GM21786 (cell line): ENCODE measurements around the gene LCE7A.

Source experiments
- ATAC-seq: cut with Tn5 transposase; IDR thresholded peaks from one replicate; pipeline ENCODE4 v1.9.1; 2021; ENCODE audit not compliant: unreplicated experiment

Gene LCE7A

DNA sequence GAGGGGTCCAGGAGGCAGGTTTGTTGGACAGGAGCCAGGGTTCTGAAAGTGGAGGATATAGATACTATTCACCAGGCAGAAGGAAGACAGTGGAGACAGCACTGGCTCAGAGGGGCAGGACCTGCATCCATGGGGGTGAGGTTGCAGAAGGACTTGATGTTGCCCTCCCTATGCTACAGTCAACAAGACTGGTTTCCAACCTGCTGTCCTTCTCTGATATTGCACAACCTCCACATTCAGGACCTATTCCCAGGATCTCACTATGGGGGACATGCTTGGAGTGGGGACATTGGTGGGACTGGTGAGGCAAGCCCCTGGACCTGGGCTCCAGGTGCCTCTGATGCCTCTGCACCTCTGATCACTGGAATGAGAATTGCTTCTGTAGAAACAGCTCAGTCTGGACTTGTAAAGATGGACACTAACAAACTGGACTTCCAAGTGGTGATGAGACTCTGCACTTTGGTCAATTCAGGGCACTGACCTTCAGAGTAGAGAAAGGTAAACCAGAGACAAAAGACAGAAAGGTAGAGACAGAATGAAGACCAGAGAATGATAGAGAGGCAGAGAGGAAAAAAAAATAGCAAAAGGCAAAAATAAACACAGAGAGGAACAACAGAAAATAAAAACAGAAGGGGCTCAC, 19.9 kb downstream of the LCE7A start:
- ATAC-seq: no peak

DNA sequence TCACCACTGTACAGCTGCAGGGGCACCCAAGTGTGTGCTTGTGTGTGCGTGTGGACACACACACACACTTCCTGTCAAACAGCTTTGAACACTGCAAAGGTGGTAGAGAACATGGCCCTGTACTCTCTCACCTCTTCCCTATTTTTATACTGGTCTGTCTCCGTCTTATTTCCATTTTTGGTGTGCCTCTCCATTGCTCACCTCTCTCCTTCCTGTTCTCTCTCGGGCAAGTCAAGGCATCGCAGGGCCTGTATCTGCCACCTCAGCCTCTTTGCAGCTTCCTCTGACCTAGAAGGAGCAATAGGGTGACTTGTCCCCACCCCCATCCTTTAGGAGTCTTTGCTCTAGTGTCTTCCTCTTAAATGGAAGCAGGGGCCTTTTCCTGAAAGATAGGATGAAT, 20.5 kb downstream of the LCE7A start:
- ATAC-seq: no peak

DNA sequence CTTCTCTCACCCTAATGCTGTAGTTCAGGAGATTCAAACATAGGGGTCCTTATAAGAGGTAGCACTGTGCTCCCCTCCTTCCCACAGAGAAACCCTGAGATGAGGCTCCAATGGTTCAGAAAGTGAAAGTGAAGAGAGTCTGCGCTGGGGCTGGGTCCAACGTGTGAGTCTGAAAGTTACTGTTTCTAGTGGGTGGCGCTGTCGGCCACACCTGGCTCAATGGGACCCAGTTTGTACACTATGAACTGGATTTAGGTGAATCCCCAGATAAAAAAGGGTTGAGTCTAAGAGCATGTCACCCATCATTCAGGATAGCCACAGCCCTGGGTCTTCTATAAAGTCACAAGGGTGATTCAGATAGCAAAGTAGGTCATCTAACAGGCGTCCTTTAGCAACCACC, 21.1 kb downstream of the LCE7A start:
- peak; percentile 65 for ATAC-seq

DNA sequence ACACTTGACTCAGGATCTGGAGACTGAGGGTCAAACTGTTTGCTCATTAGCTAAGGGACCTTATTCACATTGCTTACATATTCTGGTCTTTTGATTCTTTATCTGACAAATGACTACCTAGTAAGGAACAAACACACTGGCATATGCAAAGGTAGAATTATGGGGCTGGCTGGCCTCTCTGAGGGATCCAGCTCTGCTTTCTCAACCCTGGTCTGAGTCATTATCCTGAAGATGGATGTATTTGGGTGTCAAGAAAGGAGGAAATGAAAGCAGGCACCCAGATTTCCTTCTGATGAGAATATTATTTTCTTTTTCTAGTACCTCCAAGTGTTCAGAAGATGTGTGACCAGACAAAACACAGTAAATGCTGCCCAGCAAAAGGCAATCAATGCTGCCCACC, 24.3 kb downstream of the LCE7A start:
- ATAC-seq: no peak

DNA sequence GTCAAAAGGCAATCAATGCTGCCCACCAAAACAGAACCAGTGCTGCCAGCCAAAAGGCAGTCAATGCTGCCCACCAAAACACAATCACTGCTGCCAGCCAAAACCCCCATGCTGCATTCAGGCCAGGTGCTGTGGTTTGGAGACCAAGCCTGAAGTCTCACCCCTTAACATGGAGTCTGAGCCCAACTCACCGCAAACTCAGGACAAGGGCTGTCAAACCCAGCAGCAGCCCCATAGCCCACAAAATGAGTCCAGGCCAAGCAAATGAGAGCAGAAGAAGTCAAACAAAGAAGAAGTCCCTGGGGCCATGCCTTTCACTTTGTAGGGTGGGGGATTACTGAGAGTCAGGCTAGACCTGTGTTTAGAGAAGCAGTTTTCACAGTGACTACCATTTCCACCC, 24.7 kb downstream of the LCE7A start:
- ATAC-seq: no peak

DNA sequence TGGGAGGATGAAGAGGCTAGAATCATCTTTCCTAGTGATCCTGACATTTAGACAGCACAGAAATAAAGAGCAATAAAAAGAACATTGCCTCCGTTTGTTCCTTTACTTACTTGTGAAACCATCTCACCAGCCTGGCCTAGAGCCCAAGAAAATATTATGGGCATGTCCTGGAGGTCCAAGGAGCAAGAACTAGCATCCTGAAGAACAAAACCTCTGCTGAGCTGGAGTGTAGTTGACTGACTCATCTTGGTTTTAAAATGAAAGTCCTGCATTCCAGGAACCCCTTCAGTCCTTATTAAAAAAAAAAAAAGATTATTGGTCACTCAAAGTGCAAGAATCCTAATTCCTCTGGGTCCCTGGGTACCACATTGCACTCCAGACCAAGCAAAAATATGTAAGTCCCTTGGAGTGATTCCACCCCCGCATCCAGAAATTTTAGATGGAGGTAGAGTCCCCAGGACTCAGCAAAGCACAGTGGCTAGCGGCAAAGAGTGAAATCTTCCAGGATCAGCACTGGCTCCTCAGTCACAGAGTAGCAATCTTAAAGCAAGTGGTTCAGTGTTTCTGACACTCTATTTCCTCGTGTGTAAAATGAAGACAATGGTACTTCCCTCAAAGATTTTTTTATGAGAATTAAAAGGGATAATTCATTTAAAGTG, 25.3 kb downstream of the LCE7A start:
- ATAC-seq: no peak

DNA sequence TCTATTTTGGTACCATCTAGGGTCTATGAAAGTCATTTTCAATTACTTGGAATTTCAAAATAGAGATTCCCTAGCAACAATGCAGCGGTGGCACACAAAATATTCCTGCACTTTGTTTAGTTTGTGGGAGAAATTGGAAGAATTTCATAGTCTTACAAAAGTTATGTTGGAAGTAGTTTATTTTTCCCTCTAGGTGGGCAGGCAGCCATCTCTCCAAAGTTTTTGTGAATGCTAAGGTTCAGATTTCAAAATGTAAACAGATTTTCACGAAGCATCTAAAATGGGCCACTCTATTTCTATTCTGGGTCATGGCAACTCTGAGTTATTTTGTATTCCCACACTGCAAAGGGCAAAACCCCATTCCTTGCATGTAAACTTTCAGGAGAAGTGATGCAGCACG, 26.3 kb downstream of the LCE7A start:
- ATAC-seq: no peak

DNA sequence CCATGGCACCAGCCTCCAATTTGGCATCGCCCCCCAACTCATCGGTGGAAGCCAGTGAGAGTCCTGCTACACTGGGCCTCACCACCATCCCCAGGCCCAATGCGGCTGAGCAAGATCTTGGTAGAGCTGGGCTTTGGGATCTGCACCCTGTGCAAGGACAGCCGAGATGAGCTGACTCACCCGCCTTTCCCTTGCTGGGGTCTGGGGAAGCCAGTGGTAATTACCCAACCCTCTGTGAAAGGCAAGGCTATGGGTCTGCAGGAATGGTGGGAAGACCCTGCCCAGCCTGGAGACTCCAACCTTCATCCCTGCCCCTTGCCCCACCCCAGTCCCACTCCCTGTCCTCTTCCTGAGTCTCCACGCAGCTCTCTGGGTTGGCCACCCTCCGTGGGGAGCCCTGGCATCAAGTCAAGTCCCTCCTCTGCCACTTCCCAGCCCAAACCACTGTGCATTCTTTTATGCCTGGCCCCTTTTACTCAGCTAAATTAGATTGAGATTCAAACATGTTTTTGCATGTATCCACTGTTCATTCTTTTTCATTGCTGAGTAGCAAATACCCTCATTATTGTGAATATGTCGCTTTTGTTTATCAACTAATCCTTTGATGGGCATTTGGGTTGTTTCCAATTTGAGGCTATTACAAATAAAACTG, 27.1 kb downstream of the LCE7A start:
- ATAC-seq: no peak

DNA sequence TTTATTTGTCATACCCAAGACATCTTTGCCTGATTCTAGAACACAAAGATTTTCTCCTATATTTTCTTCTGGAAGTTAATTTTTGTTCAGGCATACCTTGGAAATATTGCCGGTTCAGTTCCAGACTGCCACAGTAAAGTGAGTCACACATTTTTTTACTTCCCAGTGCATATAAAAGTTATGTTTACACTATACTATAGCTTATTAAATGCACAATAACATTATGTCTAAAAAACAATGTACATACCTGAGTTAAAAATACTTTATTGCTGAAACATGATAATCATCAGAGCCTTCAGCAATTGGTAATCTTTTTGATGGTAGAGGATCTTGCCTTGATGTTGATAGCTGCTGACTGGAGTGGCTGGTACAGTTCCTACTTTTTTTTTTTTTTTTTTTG, 28.3 kb downstream of the LCE7A start:
- no peak for ATAC-seq

DNA sequence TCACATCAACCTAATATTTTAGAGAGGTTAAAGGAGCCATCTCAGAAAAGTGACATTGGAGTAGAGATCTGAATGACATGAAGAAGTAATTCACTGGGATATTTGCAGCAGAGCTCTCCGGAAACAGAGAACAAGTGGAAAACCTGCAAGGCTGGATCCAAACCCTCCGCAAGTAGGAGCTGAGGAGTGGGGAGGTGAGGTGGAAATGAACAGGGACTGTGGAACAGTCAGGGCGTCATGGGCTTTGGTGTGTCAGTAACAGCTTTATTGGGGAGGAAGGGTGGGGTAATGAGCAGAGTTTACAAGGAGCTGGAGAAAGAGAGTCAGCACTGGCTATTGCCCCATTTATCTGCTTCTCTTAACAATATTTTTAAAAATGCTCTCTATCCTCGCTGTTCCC, 39.2 kb downstream of the LCE7A start:
- no peak for ATAC-seq

DNA sequence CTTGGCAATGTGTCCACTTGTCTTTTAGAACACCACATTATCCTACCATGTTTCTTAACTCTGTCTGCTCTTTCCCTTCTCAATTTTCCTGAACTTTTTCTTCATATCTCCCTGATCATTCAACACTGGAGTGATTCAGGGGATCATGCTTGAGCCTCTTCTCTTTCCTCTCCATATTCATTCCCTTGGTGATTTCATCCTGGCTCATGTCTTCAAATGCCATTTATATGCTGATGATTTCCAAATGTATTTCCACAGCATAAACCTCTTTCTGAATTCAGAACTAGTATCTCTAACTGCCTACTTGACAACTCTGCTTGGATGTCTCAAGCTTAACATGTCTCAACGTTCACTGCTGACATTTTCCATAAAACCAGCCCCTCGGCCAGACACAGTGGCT, 40.1 kb downstream of the LCE7A start:
- no peak for ATAC-seq

DNA sequence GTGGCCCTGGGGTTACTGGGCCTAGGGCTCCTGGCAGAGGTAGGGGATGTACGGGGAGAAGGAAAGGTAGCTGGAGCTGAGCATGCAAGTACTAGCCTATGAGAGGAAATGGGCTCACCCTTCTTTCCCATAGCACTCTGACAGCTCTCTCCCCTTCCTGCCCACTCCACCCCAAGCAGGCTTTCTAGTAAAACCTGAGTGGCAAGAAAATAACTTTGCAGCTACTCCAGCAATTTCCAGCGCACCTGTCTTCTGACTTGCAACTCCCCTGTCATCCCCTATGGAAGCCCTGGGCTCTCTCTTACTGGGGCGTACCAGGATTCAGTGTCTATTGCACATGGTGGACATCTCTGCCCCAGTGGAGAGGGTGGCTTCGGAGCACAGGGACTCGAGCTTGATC, 41.8 kb downstream of the LCE7A start:
- no peak for ATAC-seq

DNA sequence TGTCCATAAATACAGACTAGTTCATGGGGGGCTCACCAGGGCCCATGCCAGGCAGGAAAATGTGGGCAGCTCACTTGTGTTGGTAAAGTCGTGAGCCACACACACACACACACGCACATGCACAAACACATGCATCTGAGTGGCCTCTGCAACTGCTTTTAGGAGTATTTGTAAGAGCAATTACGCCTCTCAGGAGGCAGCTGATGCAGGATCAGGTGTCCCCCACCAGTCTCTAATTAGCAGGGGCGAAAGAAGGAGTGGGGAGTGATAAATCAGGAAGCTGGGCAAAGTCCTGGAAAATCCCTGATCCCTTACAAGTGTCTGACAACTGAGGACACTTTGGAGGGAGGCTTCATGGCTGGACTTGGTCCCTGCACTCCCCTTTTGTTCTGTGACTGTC, 42.8 kb downstream of the LCE7A start:
- ATAC-seq: no peak

DNA sequence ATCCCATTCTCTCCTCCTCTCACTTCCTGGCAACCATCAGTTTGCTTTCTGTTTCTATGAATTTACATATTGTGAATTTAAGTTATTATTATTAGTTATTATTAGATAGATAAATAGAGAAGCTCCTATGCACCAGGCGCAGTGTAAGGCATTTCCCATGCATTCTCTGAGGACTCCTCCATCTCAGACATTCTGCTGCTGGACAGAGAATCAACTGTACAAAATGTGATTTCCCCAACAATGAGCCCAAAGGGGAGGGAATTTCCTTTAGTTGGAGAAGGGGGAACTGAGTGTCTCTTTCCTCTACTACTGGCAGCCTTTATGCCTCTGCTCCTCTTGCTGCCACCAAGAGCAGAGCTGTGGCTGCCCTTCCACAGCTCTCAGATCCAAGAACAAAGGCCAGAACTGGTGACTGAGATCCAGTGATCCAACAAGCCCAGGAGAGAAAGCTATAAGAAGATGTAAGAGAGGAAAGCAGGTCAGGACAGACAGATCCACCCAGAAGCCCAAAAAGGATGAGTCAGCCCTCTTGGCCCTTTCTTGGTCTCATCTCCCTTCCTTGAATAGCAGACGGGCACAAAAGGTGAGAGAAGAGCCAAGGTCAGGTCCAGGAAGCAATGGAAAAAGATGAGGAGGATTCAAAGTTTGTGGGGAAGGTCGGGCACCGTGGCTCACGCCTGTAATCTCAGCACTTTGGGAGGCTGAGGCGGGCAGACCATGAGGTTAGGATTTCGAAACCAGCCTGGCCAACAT, 45.1 kb downstream of the LCE7A start:
- no peak for ATAC-seq

DNA sequence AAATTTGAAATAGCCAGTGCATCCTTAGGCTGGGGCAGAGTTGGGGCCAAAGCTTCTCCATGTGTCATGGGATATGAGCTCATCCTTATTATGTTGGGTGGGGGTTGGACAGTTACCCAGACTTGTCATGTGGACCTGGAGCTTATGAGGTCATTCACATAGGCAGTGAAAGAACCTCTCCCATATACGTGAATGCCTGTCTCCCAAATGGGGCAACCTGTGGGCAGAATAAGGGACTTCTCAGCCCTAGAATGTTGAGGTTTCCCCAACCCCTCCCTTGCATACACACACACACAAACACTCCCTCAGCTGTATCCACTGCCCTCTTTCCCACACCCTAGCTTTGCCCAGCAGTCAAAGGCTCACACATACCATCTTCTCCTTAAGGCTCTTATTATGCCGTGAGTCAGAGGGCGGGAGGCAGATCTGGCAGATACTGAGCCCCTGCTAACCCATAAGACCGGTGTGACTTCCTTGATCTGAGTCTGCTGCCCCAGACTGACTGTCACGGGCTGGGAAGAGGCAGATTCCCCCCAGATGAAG, 46.3 kb downstream of the LCE7A start:
- ATAC-seq: no peak

DNA sequence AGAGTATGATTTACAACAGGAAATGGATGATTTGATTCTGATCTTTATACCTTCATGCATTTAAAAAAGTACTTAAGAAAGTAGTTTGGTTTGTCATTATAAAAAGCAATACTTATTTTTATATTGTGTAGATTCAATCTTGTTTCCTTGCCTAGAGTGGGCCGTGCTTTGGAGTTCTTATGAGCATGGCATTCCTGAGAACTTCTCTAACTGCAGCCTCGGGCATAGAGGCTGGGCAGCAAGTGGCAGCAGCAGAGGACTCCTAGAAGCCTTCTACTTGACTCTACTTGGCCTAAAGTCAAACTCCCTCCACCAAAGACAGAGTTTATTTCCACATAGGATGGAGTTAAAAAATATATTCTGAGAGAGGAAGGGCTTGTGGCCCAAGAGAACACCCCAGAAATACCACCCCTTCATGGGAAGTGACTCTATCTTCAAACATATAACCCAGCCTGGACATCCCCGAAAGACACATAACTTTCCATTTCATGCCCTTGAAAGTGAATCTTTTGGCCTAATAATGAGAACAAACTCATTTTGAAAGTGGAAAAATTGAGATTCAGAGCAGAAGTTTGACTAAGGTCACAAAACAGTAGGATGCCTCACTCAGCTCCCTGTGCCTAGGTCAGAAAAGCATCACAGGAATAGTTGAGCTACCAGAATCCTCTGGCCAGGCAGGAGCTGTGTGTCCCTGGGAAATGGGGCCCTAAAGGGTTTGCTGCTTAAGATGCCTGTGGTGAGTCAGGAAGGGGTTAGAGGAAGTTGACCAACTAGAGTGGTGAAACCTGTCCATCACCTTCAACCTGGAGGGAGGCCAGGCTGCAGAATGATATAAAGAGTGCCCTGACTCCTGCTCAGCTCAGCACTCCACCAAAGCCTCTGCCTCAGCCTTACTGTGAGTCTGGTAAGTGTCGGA, 48.1 kb downstream of the LCE7A start, which contains the start of gene IVL:
IVL (plus strand) TSS at position 861 of the 916 bp plus-strand sequence. CDS start 1,252 bp downstream, outside the sequence.
- peak; percentile 43 for ATAC-seq

DNA sequence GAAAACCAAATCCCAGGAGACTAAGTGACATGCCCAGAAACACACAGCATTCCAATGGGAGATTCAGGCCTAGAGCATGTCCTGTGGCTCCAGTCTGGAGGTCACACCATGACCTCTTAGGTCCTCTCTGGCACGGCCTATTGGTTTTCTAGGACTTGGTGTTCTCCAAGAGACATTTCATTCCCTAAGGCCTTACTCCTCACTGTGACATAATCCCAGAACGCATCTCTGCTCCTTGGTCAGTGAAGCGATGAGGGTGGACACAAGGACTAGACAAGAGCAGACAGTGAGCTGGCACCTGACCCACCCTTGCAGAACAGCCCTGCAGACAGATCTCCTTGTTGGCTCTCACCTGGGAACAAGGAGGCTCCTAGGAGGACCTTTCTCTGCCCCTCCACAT, 49.4 kb downstream of the LCE7A start:
- ATAC-seq: no peak
